ENCODE measurements around the gene GNA14.

DNA sequence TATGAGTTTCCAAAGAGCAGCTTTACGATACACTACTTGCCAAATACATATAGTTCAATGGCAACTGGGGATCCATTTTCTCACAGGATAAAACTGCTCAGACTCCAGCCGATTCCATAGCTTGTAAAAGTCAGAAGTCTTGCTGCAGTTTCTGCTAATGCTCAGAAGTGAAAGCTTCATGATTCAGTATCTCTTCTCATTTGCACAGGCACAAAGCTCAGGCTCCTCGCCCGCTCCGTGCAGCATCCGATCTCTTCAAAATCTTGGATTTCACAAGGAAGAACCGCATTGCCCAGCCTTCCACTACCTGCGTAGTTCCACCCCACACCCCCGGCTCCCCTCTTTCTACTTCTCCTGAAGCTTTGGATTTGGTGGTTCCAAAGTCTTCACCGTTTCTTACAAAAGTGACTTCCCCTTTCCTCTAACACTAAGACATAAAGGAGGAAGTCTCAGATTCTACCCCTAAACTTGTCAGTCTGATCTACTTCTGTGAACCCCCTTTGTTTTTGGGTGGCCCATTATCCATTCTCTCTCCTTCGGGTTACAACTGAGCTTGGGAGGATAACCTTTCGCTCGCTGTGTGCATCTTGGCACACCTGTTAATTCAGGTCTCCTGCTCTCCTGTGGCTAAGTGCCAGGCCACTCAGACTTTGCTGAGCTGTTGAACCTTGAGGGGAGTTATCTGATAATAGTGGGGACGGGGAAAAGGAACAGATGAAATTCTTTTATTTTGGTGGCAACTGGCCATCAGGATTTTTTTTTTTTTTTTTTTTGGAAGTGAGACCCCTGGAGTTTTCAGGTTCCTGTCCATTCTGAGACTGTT, 194.1 kb downstream of the GNA14 start:
- TF ChIP-seq, protein P1, sequence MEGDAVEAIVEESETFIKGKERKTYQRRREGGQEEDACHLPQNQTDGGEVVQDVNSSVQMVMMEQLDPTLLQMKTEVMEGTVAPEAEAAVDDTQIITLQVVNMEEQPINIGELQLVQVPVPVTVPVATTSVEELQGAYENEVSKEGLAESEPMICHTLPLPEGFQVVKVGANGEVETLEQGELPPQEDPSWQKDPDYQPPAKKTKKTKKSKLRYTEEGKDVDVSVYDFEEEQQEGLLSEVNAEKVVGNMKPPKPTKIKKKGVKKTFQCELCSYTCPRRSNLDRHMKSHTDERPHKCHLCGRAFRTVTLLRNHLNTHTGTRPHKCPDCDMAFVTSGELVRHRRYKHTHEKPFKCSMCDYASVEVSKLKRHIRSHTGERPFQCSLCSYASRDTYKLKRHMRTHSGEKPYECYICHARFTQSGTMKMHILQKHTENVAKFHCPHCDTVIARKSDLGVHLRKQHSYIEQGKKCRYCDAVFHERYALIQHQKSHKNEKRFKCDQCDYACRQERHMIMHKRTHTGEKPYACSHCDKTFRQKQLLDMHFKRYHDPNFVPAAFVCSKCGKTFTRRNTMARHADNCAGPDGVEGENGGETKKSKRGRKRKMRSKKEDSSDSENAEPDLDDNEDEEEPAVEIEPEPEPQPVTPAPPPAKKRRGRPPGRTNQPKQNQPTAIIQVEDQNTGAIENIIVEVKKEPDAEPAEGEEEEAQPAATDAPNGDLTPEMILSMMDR (IDR thresholded peaks at IDR 0.05): no peak
- TF ChIP-seq POLR2A (IDR thresholded peaks at IDR 0.05): no peak

Data from thyroid gland (tissue), 4 donors.